SU-DHL-6 (cell line): Measurements from ENCODE around the gene OSBPL9.

Source experiments
- CTCF ChIP-seq: fragments of 200-600 bp; sonication (generic); IDR thresholded peaks from one replicate; pipeline ENCODE4 v1.5.1; 2017; ENCODE audit warnings: antibody characterized with exemption, mild to moderate bottlenecking, low read length, moderate library complexity; ENCODE audit not compliant: insufficient read depth, poor library complexity, severe bottlenecking
- EZH2phosphoT487 ChIP-seq: fragments of 200-600 bp; sonication (generic), shearing (Covaris generic); conservative IDR thresholded peaks from 2 replicates; pipeline ENCODE4 v1.6.1; 2018; ENCODE audit warnings: mild to moderate bottlenecking, antibody characterized with exemption, low read length, moderate library complexity, mixed read lengths

- TF ChIP-seq CTCF: no peak
- no peak for TF ChIP-seq EZH2phosphoT487
These were observed 21.5 kb downstream of the OSBPL9 start for GRCh38 chr1:51638350-51638749.
